Panc1 (cell line): ENCODE data around the gene HHAT.

Experiments
- POLR2AphosphoS5 ChIP-seq: IDR thresholded peaks from 2 replicates; pipeline ENCODE4 v1.6.1; 2012; ENCODE audit warnings: mild to moderate bottlenecking, low read depth, low read length, moderate library complexity
- TCF7L2 ChIP-seq: IDR thresholded peaks from 2 replicates; pipeline ENCODE4 v1.6.1; 2011; ENCODE audit warnings: mild to moderate bottlenecking, low read depth, low read length, inconsistent platforms
- TF ChIP-seq, protein P1 (sequence below): fragments of 450-650 bp; IDR thresholded peaks from 2 replicates; pipeline ENCODE4 v1.5.1; 2017; ENCODE audit warnings: mild to moderate bottlenecking

DNA sequence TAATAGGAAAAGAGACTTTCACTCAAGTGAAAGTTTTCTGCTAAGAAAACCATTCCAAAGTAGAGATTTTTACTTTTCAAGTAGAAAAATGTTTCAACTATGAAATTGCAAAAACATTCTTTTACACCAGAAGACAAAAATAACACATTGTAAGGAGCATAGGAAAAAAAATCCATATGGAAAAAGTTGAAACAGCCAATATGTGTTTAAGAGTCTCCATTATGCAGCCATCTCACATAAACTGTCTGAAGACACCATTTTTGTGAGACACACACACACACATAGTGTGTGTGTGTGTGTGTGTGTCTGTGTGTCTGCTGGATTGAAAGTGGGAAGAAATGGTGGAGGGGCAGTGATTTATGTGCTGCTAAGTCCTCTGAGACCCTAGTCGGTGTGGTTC, 162.1 kb downstream of the HHAT start:
- TF ChIP-seq POLR2AphosphoS5: no peak
- TF ChIP-seq, protein P1, sequence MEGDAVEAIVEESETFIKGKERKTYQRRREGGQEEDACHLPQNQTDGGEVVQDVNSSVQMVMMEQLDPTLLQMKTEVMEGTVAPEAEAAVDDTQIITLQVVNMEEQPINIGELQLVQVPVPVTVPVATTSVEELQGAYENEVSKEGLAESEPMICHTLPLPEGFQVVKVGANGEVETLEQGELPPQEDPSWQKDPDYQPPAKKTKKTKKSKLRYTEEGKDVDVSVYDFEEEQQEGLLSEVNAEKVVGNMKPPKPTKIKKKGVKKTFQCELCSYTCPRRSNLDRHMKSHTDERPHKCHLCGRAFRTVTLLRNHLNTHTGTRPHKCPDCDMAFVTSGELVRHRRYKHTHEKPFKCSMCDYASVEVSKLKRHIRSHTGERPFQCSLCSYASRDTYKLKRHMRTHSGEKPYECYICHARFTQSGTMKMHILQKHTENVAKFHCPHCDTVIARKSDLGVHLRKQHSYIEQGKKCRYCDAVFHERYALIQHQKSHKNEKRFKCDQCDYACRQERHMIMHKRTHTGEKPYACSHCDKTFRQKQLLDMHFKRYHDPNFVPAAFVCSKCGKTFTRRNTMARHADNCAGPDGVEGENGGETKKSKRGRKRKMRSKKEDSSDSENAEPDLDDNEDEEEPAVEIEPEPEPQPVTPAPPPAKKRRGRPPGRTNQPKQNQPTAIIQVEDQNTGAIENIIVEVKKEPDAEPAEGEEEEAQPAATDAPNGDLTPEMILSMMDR: no peak
- no peak for TF ChIP-seq TCF7L2
